HG02571 (cell line): ENCODE results near the gene AOC2.
"Not testable (repeated sequence)": the region's sequence is repeated elsewhere in the genome, so short reads cannot be mapped to it uniquely, and the experiment has no call there.

ENCODE experiments used
- ATAC-seq: cut with Tn5 transposase; IDR thresholded peaks from one replicate; pipeline ENCODE4 v1.9.1; 2021; ENCODE audit warnings: mild to moderate bottlenecking, moderate library complexity; ENCODE audit not compliant: unreplicated experiment

AOC2 gene

DNA sequence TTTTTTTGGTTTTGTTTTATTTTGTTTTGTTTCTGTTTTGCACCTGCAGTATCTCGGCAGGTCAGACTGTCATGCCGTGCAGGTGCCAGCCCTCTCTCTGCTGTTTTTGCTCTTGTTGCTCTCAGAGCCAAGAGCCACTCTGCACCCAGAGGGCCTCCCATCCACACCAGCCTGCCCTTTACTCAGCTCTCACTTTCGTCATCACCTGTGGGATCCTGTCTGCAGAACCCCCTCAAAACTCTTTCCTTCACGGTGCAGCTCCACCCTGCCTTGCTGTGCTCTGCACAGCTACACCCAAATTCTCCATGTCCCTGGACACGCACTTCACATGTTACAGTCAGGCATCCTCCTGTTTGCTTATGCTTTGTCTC is 9.2 kb downstream of the AOC2 start:
- no peak for ATAC-seq

DNA sequence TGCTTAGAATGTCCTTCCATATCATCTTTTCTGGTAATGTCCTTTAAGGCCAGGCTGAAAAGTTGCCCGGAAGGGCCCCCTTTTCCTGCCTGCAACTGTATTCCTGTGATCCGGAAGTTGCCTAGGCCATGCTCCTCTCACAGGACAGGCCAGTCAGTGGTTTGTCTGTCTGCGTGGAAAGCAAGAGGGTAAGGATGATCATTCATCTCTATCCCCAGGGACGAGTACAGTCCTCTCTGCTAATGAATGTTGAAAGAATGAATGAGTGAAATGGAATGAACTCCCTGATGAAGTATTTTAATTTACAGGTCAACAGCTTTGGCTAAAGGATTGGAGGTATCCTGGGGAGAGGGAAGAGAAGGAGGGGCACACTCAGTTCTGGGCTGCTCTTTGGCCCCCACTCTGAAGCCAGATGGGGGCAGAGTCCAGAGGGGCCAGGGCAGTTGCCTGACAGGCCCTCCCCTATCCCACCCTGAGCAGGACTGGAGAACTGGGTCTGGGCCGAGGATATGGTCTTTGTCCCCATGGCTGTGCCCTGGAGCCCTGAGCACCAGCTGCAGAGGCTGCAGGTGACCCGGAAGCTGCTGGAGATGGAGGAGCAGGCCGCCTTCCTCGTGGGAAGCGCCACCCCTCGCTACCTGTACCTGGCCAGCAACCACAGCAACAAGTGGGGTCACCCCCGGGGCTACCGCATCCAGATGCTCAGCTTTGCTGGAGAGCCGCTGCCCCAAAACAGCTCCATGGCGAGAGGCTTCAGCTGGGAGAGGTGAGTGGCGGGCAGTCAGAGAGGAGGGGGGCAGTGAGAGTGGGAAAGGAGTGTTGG is 9.8 kb downstream of the AOC2 start:
- ATAC-seq: no peak

DNA sequence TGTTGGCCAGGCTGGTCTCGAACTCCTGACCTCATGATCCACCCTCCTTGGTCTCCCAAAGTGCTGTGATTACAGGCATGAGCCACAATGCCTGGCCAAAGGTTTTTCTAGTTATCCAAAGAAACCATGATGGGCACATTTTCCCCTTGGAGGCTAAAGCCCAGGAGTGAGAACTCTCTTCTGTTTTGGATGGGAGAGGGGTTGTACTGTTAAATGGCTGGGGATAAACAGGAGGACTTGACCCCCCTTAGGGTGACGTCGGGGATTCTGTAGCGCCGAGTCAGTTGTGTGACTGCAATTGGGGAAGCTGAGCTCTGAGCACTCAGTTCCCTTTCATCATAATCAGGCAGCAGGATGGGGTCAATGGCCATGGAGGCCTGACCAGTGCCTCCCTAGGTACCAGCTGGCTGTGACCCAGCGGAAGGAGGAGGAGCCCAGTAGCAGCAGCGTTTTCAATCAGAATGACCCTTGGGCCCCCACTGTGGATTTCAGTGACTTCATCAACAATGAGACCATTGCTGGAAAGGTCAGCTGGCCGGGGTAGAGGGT is 10.7 kb downstream of the AOC2 start:
- ATAC-seq: no peak

DNA sequence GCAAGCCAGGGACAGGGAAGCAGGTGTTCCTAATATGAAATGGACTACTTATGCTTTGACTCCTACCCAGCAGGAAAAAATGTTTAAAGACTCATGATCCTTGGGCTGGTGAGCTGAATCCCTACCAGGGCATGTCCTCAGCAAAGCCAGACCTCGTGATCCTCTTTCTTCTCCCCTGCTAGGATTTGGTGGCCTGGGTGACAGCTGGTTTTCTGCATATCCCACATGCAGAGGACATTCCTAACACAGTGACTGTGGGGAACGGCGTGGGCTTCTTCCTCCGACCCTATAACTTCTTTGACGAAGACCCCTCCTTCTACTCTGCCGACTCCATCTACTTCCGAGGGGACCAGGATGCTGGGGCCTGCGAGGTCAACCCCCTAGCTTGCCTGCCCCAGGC is 11.7 kb downstream of the AOC2 start:
- not testable (repeated sequence) for ATAC-seq

DNA sequence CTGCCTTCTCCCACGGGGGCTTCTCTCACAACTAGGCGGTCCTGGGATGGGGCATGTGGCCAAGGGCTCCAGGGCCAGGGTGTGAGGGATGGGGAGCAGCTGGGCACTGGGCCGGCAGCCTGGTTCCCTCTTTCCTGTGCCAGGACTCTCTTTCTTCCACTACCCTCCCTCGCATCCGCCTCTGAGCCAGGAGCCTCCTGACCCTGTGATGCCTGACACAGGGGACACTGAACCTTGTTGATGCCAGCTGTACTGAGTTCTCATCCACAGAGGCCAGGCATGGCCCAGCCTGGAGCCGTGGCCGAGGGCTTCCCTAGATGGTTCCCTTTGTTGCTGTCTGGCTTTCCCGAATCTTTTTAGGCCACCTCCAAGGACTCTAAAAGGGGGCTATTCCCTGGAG is 12.1 kb downstream of the AOC2 start:
- not testable (repeated sequence) for ATAC-seq

DNA sequence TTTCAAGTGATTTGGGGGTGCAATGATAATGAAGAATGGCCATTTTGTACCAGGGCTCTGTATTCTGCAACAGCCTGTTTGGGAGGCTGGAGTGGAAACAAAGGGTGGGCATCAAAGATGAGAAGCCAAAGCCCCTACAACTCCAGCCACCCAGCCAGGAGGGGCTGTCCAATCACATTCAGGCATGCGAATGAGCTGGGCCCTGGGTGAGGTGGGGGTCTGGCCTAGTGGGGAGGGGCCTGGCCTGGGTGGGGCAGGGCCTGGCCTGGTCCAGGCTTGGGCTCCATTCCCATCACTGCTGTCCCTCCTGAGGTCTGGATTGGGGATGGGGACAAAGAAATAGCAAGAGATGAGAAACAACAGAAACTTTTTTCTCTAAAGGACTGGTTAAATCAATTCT is 13.0 kb downstream of the AOC2 start:
- ATAC-seq: no peak

DNA sequence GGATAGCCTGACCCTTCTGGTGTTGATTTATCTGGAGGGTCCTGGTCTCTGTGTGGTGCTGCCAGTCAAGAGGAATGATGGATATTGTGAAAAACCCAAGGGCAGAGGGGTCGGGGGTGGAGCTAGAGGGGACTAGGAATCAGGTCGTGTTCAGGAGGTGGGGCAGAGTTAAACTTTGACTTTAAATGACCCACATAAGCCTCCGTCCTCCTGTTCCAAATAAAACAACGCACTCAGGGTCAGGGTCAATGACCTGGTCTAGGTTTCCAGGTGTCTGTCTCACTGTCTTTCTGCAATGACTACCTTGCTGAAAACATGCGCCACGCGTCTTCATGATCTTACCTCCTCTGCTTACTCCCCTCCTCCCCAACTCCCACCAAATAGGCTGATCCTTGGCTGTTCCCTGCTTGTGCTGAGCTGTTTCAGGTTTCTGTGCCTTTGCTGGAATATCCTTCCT is 21.3 kb downstream of the AOC2 start:
- ATAC-seq: no peak

DNA sequence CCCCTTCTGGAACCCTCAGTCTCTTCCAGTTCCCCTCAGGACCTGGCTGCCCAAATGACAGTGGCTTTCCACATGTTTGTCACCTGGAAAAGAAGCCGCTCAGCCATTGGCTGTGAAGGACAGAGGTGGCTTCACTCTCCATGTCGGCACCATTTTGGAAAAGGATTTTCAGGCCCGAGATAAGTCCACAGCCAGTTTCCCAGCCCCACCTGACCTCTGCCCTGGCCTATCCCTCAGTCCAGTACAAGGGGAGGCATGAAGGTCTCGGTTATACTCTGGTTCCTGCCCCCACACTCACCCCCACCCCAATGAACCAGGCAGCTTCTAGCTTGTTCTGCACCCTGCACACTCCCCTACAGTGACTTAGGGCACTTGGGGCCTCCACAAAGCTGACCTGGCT is 21.8 kb downstream of the AOC2 start:
- no peak for ATAC-seq

DNA sequence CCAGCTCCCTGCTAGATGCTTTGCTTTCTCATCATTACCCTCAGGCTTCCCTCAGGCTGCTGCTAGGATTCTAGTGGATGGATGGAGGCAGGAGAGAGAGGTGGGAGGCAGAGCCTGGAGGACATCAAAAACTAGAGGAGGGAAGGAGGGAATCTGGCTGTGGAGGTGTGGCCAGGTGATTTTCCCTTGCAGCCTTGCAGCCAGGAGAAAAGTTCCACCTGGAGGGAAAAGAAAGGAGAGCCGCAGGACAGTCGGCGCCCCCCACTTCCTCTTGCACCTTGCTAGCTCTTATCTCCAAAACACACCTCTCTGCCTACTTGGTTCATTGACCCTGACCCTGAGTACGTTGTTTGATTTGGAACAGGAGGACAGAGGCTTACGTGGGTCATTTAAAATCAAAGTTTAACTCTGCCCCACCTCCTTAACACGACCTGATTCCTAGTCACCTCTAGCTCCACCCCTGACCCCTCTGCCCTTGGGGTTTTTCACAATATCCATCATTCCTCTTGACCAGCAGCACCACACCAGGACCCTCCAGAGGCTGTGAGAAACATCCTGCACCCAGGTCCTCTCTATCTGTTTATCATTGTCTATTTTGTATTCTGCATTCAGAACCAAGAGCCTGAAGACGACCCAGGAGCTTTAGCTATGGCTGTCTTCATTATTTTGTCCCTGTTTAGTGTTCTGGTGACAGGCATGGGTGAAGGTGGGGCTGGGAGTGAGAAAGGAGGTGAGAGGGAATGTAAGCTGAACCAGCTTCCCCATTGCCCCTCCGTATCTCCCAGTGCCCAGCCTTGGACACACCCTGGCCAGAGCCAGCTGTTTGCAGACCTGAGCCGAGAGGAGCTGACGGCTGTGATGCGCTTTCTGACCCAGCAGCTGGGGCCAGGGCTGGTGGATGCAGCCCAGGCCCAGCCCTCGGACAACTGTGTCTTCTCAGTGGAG is 22.5 kb downstream of the AOC2 start:
- ATAC-seq: no peak

DNA sequence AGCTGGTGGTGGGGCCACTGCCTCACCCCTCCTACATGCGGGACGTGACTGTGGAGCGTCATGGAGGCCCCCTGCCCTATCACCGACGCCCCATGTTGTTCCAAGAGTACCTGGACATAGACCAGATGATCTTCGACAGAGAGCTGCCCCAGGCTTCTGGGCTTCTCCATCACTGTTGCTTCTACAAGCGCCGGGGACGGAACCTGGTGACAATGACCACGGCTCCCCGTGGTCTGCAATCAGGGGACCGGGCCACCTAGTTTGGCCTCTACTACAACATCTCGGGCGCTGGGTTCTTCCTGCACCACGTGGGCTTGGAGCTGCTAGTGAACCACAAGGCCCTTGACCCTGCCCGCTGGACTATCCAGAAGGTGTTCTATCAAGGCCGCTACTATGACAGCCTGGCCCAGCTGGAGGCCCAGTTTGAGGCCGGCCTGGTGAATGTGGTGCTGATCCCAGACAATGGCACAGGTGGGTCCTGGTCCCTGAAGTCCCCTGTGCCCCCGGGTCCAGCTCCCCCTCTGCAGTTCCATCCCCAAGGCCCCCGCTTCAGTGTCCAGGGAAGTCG is 23.4 kb downstream of the AOC2 start:
- ATAC-seq: not testable (repeated sequence)

DNA sequence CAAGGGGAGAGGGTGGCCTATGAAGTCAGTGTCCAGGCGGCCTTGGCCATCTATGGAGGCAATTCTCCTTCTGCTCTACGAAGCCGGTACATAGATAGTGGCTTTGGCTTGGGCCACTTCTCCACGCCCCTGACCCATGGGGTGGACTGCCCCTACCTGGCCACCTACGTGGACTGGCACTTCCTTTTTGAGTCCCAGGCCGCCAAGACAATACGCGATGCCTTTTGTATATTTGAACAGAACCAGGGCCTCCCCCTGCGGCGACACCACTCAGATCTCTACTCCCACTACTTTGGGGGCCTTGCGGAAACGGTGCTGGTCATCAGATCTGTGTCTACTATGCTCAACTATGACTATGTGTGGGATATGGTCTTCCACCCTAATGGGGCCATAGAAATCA is 24.0 kb downstream of the AOC2 start:
- no peak for ATAC-seq

DNA sequence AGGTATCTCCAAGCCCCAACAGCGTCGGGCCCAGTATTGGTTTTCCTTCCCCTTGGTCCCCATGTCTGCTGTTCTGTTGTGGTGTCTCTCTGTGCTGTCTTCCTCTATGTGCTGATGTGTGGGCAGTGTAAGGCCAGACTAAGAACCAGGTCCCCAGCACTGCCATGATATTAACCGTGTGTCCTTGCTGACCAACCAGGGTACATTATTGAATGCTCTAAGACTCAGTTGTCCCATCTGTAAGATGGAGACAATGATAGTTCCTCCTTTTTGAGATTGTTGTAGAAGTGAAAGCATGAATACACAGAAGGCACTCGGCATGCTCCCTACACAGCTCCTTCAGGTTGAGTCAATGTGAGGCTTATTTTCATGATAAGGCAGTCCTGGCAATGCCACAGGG is 27.3 kb downstream of the AOC2 start:
- no peak for ATAC-seq

DNA sequence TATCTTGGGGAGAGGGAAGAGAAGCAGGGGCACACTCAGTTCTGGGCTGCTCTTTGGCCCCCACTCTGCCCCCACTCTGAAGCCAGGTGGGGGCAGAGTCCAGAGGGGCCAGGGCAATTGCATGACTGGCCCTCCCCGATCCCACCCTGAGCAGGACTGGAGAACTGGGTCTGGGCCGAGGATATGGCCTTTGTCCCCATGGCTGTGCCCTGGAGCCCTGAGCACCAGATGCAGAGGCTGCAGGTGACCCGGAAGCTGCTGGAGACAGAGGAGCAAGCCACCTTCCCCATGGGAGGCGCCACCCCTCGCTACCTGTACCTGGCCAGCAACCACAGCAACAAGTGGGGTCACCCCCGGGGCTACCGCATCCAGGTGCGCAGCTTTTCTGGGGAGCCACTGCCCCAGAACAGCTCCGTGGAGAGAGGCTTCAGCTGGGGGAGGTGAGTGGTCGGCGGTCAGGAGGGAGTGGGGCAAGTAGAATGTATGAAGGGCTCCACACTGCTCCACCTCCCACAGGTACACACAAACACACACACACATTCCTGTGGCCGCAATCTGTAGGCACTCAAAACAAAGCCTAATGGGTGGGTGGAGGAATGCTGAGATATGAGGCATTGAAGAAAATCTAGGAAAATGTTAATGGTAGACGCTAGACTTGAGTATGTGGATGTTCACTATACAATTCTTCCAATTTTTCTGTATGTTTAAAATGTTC is 28.0 kb downstream of the AOC2 start:
- no peak for ATAC-seq

DNA sequence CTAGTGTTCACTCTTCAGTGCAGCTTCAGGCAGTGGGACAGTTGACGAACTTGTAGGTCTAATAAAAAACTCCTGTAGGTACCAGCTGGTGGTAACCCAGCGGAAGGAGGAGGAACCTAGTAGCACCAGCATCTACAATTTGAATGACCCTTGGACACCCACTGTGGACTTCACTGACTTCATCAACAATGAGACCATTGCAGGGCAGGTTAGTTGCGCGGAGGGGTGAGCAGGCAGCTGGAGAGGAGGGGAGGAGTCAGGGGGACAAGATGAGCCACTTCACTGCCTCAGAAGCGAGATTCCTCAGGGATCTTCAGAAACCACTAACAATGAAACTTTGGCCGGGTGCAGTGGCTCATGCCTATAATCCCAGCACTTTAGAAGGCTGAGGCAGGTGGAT is 28.9 kb downstream of the AOC2 start:
- no peak for ATAC-seq

DNA sequence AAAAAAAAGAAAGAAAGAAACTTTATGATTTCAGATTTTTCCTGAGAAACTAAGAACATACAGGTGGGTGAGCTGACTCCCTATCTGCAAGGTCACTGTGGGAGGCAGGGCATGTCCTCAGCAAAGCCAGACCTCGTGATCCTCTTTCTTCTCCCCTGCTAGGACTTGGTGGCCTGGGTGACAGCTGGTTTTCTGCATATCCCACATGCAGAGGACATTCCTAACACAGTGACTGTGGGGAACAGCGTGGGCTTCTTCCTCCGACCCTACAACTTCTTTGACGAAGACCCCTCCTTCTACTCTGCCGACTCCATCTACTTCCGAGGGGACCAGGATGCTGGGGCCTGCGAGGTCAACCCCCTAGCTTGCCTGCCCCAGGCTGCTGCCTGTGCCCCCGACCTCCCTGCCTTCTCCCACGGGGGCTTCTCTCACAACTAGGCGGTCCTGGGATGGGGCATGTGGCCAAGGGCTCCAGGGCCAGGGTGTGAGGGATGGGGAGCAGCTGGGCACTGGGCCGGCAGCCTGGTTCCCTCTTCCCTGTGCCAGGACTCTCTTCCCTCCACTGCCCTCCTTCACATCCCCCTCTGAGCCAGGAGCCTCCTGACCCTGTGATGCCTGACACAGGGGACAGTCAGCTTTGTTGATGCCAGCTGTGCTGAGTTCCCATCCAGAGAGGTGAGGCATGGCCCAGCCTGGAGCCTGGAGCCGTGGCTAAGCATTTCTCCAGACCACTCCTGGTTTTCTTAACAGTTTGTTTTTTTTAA is 29.7 kb downstream of the AOC2 start:
- not testable (repeated sequence) for ATAC-seq

DNA sequence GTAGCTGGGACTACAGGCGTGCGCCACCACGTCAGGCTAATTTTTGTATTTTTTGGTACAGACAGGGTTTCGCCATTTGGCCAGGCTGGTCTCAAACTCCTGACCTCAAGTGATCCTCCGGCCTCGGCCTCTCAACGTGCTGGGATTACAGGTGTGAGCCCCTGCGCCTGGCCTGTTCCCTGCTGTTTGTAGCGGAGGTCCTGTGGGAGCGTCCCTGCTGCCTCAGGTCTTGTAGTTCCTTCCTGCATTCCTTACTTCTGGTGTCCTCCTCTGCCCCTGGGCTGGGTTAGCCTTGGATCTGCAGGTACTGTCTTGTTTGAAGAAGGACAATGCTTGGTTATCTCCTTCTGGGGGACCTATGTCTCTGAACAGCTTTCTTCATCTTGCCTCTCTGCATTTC is 32.7 kb downstream of the AOC2 start:
- ATAC-seq: no peak

DNA sequence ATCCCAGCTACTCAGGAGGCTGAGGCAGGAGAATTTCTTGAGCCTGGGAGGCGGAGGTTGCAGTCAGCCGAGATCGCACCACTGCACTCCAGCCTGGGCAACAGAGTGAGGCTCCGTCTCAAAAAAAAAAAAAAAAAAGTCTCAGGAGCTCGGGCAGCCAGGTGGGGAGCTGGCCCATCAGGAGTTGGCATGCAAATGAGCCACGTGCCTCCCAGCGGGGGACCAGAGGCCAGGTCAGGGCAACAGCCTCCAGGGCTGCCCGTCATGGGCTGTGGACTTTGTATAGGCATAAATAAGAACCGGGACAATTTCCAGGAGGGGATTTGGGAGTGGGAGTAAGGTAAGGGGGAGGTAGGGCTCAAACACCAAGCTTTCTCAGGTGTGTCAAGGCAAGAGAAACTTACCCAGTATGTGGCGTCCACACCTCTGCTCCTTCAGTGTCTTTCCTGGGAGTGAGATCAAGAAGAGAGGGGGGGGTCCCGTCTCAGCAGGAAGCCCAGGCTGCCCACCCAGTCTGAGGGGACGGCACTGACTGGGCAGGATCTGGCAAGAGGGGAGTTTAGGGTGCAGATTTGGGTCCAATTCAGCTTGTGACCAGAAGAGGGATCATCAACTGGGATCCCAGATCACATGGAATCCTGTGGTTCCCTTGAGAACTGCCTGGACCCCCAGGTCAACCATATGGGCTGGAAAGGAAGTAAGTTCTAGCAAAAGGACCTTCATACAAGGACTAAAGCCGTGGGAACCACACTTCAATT is 33.9 kb downstream of the AOC2 start:
- no peak for ATAC-seq

DNA sequence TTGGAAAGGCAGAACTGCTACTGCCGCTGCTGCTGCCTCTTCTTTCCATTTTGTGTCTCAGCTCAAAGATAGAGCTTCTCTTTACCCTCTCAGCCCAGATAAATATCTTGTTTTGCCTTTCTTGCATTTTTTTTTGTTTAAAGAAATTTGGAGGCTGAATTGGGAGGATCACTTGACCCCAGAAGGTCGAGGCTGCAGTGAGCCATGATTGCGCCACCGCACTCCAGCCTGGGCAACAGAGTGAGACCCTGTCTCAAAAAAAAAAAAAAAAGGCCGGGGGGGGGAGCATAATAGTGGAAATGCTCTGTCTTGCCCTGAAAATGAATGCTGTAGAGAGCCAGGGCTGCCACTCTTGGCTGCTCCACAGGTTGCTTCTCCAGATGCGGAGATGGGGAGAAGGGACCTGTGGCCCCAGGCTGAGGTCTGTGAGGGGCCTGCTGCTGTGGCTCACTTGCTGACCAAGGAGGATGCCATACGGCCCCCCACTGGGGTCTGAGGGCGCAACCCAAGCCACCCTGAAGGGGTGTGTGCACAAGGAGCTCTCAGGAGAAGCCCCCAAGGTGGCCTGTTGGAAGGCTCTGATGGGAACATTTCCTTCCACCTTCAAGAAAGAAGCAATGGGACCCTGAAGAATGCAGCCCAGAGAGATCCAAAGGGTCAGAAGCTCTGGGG is 34.7 kb downstream of the AOC2 start:
- ATAC-seq: no peak

DNA sequence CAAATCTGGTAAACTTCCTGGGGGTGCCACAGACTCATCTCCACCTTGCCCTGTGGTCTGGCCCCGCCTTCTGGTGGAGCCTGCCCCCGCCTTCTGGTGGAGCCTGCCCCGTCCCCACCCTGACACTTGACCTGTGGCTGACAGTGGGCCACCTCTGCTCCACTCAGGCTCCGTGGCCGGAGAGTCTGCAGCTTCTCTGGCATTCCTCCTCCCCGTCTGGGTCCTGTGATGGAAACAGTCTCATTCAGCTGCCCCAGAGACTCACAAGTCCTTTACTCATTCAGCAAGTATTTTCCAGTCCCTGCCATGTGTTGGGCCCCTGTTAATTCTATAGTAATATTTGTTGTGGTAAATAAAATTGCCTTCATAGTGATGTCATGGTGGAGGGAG is 35.2 kb downstream of the AOC2 start:
- no peak for ATAC-seq
